Measurements from ENCODE around the gene ACACA.

DNA sequence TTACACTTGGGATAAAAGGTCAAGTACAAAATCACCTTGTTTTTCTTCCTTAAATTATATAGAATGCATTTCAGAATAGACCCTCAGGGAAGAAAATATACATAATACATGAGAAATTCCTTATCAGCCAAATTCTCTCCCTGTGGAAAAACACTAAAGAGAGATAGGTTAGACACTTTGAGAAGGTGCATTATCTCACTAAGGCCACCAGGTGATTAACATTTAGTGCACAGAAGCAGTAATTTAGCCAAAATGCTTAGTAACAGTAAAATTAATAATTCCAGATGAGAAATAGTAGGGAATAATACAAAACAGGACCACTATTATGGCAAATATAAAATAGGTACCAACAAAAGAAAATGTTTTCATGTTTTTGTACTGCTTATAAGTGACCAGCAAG lies 216.1 kb downstream of the ACACA start:
- TF ChIP-seq CTCF (conservative IDR thresholded peaks at IDR 0.05; ENCODE audit: low read length) (peak; percentile 25; the same call in 1 of the 2 replicates), EZH2phosphoT487 (IDR thresholded peaks at IDR 0.05; ENCODE audit: borderline replicate concordance) (no peak)

Measured in Loucy (cell line).